H7 (cell line): ENCODE results near the gene DBNL. TPM values are rescaled to one million over a fixed set of nuclear protein-coding genes. Genes with fewer than 3 reads are reported as not detected.

Experiments
- DNase-seq: peaks from one replicate; pipeline ENCODE4 v3.0.0; 2012
- H3K27me3 ChIP-seq: 2 replicates; pipeline ENCODE4 v1.6.0; 2011; ENCODE audit warnings: mild to moderate bottlenecking, low read length; ENCODE audit not compliant: control insufficient read depth, insufficient read depth
- H3K36me3 ChIP-seq: replicated peaks from 2 replicates; pipeline ENCODE4 v1.5.1; 2011; ENCODE audit warnings: low read length; ENCODE audit not compliant: control insufficient read depth, insufficient read depth
- H3K4me3 ChIP-seq: 2 replicates; pipeline ENCODE4 v1.5.1; 2011; ENCODE audit warnings: low read depth, mild to moderate bottlenecking, control low read depth, low read length, moderate library complexity; ENCODE audit not compliant: insufficient read depth
- total RNA-seq: library from RNA; depleted of rRNA; stranded (reverse); fragments of >200 nt; shearing (Covaris generic); gene quantifications from 2 replicates; pipeline ENCODE4 v1.2.3, GENCODE V29; 2014

Gene DBNL
- total RNA-seq, 1 experiment from 2014 or later, result 63.8 TPM

DNA sequence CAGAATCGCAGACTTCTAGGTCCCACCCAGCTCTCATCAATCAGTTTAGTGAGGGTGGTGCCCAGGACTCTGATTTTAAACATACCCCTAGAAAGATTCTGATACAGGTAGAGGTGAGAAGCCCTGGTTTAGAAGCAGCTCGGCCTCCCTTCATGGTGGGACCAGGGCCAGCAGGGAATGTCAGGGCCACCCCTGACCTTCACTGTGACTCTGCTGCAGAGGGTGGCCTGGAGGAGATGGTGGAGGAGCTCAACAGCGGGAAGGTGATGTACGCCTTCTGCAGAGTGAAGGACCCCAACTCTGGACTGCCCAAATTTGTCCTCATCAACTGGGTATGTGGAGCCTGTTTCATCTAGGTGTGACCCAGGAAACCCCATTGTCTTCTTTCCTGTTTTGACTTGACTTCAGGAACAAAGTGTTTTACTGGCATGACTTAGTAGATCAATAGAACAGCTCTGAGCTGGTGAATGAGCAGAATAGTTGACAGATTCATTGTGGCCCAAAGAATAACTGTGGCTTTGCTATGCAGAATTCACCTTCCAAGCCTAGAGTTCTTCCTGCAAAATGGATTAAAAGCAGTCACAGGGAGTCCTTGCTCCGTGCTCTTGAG, 7.2 kb downstream of the DBNL start:
- Histone ChIP-seq H3K27me3 (no peaks in the 10 kb centered on the region), H3K4me3 (no peak overlapping the region), H3K36me3 (peaks cover 7% of the 10 kb centered on the region)
- DNase-seq, result no peak

DNA sequence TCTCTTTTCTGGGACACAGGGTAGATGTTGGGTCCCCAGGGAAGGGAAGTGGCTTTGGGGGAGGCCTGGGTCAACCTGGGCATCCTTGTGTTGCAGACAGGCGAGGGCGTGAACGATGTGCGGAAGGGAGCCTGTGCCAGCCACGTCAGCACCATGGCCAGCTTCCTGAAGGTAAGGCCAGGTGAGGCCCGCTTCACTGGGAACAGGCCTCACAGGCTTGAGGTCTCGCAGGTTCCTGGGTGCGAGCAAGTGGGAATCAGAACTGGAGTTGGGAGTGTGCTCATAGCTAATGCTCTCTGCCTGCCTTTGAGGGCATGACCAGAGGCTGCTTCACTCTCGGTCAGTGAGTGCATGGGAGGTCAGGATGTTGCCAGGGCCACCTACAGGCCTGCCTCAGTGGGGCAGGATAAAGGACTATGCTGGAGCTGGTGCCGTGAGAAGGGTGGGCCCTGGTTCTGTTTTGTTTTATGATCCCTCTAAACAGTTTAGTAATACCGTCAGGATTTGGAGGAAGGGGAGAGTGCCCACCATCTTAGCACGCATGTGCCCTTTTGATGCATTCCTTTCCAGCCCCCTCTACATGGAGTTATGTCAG, 8.4 kb downstream of the DBNL start:
- Histone ChIP-seq H3K4me3 (no peak overlapping the region), H3K27me3 (no peaks in the 10 kb centered on the region), H3K36me3 (peaks cover 11% of the 10 kb centered on the region)
- DNase-seq, result peak; percentile 23

DNA sequence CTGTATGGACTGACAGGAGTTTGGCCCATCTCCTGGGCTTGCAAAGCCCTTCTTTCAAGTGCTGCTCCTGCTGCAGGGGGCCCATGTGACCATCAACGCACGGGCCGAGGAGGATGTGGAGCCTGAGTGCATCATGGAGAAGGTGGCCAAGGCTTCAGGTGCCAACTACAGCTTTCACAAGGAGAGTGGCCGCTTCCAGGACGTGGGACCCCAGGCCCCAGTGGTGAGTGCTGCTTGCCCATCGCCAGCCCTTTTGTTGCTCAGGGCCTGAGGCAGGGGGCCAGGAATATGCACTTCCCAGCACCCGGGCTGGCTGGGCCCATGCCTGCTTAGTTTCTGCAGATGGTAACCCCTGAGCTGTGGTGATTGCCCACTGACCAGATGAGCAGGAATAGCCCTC, 12.2 kb downstream of the DBNL start:
- DNase-seq, result peak; percentile 23
- Histone ChIP-seq H3K27me3 (no peaks in the 10 kb centered on the region), H3K36me3 (peaks cover 15% of the 10 kb centered on the region), H3K4me3 (no peak overlapping the region)

- Histone ChIP-seq H3K36me3 (peaks cover 13% of the 10 kb centered on the region), H3K4me3 (no peak overlapping the region), H3K27me3 (no peaks in the 10 kb centered on the region)
- DNase-seq, result peak; percentile 20
Measured at GRCh38 chr7:44057181-44057848, 12.8 kb downstream of the DBNL start.

GRCh38 chr7:44057849-44058758, 13.6 kb downstream of the DBNL start:
- peak; percentile 36 for DNase-seq
- H3K36me3 ChIP-seq, result peaks cover 13% of the 10 kb centered on the region
- H3K27me3 ChIP-seq, result no peaks in the 10 kb centered on the region
- H3K4me3 ChIP-seq, result no peak overlapping the region

DNA sequence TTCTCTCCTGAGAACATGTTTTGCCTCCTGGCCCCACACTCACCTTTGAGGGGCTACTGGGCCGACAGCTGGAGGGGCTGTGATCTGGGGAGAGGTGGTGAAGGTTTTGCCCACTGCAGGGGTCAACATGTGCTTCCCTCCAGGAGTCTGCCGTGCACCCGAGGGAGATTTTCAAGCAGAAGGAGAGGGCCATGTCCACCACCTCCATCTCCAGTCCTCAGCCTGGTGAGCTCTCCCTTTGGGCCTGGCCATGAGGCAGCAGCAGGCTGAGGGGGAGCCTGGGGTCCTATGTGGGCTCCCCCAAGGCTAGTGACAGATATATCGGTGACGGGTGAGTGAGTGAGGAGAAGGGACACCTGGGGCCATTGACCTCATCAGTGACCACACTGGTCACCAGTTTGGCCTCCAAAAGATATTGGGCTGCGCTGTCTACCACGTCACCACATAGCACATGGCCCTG, 14.3 kb downstream of the DBNL start:
- no peaks in the 10 kb centered on the region for H3K27me3 ChIP-seq
- peak; percentile 17 for DNase-seq
- no peak overlapping the region for H3K4me3 ChIP-seq
- H3K36me3 ChIP-seq, result peaks cover 13% of the 10 kb centered on the region

DNA sequence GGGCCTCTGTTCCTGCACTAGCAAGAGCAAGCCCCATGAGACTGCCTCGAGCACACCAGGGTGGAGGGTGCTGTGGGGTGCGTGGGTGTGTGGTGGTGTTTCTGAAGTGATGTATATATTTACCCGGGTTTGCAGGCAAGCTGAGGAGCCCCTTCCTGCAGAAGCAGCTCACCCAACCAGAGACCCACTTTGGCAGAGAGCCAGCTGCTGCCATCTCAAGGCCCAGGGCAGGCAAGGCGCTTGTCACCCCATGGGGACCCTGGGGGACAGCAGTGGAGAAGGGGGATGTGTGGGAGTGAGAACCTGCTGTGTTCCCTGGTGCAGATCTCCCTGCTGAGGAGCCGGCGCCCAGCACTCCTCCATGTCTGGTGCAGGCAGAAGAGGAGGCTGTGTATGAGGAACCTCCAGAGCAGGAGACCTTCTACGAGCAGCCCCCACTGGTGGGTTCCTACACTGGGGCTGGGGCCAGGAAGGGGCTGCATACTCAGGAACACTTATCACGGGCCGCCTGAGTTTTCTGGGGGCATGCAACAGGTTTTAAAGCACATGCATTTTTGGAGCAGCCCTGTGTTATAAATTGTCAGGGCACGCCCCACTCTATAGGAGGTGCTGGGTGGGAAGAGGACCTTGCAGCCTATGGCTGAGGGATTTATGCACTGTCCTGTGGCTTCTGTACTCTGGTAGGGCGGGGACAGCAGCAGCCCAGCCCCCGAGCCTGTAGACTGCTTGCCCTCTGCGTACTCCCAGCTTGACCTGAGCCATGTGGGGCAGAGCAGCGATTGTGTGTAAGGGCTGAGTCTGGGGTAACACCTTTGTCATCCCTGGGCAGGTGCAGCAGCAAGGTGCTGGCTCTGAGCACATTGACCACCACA, 15.0 kb downstream of the DBNL start:
- Histone ChIP-seq H3K36me3 (peaks cover 13% of the 10 kb centered on the region), H3K27me3 (no peaks in the 10 kb centered on the region; the same call in 1 of the 2 replicates), H3K4me3 (no peak overlapping the region)
- DNase-seq, result peak; percentile 32

GRCh38 chr7:44060091-44060947, 15.8 kb downstream of the DBNL start:
- DNase-seq, result peak; percentile 28
- H3K27me3 ChIP-seq, result peaks cover 2% of the 10 kb centered on the region; the same call in 1 of the 2 replicates
- H3K36me3 ChIP-seq, result peaks cover 13% of the 10 kb centered on the region
- H3K4me3 ChIP-seq, result no peak overlapping the region

DNA sequence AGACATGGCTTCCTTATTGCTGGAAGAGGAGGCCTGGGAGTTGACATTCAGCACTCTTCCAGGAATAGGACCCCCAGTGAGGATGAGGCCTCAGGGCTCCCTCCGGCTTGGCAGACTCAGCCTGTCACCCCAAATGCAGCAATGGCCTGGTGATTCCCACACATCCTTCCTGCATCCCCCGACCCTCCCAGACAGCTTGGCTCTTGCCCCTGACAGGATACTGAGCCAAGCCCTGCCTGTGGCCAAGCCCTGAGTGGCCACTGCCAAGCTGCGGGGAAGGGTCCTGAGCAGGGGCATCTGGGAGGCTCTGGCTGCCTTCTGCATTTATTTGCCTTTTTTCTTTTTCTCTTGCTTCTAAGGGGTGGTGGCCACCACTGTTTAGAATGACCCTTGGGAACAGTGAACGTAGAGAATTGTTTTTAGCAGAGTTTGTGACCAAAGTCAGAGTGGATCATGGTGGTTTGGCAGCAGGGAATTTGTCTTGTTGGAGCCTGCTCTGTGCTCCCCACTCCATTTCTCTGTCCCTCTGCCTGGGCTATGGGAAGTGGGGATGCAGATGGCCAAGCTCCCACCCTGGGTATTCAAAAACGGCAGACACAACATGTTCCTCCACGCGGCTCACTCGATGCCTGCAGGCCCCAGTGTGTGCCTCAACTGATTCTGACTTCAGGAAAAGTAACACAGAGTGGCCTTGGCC, 16.6 kb downstream of the DBNL start:
- peaks cover 13% of the 10 kb centered on the region for H3K36me3 ChIP-seq
- DNase-seq, result peak; percentile 18
- no peak overlapping the region for H3K4me3 ChIP-seq
- H3K27me3 ChIP-seq, result peaks cover 2% of the 10 kb centered on the region; the same call in 1 of the 2 replicates

GRCh38 chr7:44061645-44062179, 17.2 kb downstream of the DBNL start:
- no peak overlapping the region for H3K4me3 ChIP-seq
- H3K27me3 ChIP-seq, result peaks cover 2% of the 10 kb centered on the region; the same call in 1 of the 2 replicates
- H3K36me3 ChIP-seq, result peaks cover 13% of the 10 kb centered on the region
- DNase-seq, result peak; percentile 18

DNA sequence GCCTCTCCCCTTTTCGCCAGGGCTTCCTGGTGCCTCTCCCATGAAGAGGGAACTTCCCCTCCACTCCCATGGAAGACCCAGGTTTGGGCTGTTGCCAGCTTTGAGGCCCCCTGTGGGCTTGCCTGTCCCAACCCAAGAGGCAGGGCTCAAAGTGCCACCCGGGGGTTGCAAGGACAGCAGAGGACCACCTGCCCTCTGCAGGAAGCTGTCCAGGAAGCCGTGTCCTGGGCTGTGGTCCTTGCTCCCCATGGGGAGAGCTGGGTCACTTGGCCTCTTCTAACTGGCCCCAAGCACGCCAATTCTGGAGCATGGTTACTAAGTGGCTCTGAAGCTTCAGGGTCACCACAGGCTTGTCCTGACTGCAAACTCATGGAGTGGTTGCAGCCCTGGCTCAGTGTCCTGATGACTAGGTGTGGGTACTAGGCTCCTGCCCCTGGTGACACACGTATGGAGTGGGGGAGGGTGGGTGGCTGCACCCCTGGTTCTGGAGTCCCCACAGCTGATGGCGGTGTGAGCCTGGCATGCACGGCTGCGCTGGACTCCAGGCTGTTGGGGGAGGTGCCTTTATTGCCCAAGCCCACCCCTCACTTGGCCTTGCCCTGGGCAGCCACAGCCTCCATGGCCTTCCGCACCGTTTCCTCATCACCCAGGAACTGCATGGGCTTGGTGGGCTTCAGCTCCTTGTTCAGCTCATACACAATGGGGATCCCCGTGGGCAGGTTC, 17.8 kb downstream of the DBNL start:
- Histone ChIP-seq H3K36me3 (peaks cover 11% of the 10 kb centered on the region), H3K4me3 (no peak overlapping the region), H3K27me3 (peaks cover 2% of the 10 kb centered on the region; the same call in 1 of the 2 replicates)
- DNase-seq, result peak; percentile 32

DNA sequence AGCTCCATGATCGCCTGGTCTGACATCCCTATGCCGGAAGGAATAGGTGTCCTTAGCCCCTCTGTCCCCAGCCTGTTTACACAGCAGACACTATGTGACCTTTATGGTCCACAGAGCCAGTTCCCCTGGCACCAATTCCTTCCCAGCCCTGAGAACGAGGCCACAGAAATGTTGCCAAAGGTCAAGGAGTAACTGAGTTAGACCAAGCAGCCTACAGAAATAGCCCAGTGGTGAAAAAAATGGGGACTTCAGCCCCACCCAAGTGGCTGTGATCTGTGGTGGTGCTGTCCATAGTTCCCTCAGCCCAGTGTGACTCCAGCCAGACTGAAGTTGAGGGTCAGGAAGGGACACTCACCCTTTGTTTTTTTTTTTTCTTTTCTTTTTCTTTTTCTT, 18.4 kb downstream of the DBNL start:
- Histone ChIP-seq H3K27me3 (peaks cover 2% of the 10 kb centered on the region; the same call in 1 of the 2 replicates), H3K4me3 (no peak overlapping the region), H3K36me3 (peaks cover 9% of the 10 kb centered on the region)
- peak; percentile 32 for DNase-seq
